ENCODE results near the gene VPS37B.

The VPS37B gene

GRCh38 chr12:122886851-122887818 is 8.8 kb downstream of the VPS37B start:
- H3K27ac ChIP-seq (replicated peaks), result peak overlapping the region; percentile 72; the same call in 1 of the 2 replicates
- TF ChIP-seq CTCF (IDR thresholded peaks at IDR 0.05; ENCODE audit: insufficient read depth, low read length), result no peak
- no peak for TF ChIP-seq POLR2AphosphoS5 (IDR thresholded peaks at IDR 0.05; ENCODE audit: low read depth)
- TF ChIP-seq, protein P1, sequence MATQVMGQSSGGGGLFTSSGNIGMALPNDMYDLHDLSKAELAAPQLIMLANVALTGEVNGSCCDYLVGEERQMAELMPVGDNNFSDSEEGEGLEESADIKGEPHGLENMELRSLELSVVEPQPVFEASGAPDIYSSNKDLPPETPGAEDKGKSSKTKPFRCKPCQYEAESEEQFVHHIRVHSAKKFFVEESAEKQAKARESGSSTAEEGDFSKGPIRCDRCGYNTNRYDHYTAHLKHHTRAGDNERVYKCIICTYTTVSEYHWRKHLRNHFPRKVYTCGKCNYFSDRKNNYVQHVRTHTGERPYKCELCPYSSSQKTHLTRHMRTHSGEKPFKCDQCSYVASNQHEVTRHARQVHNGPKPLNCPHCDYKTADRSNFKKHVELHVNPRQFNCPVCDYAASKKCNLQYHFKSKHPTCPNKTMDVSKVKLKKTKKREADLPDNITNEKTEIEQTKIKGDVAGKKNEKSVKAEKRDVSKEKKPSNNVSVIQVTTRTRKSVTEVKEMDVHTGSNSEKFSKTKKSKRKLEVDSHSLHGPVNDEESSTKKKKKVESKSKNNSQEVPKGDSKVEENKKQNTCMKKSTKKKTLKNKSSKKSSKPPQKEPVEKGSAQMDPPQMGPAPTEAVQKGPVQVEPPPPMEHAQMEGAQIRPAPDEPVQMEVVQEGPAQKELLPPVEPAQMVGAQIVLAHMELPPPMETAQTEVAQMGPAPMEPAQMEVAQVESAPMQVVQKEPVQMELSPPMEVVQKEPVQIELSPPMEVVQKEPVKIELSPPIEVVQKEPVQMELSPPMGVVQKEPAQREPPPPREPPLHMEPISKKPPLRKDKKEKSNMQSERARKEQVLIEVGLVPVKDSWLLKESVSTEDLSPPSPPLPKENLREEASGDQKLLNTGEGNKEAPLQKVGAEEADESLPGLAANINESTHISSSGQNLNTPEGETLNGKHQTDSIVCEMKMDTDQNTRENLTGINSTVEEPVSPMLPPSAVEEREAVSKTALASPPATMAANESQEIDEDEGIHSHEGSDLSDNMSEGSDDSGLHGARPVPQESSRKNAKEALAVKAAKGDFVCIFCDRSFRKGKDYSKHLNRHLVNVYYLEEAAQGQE (IDR thresholded peaks at IDR 0.05; ENCODE audit: insufficient replicate concordance, low read depth), result no peak
- no peak for TF ChIP-seq GABPA (IDR thresholded peaks at IDR 0.05; ENCODE audit: low read depth)
- TF ChIP-seq SPI1 (IDR thresholded peaks at IDR 0.05; ENCODE audit: borderline replicate concordance, low read depth), result no peak
- no peaks in the 10 kb centered on the region for H3K27me3 ChIP-seq (ENCODE audit: insufficient read depth, poor library complexity, severe bottlenecking)
- H3K4me3 ChIP-seq (replicated peaks; ENCODE audit: insufficient read depth, low read length), result no peak overlapping the region
- peak in 1 of 2 experiments; percentile 52 for DNase-seq (ENCODE audit: low read depth in 1 of 2, low spot score in 1 of 2)

GRCh38 chr12:122886161-122886560 is 9.8 kb downstream of the VPS37B start:
- no peak overlapping the region for H3K4me3 ChIP-seq (replicated peaks; ENCODE audit: insufficient read depth, low read length)
- DNase-seq (ENCODE audit: low read depth in 1 of 2, low spot score in 1 of 2), result no peak
- TF ChIP-seq CTCF (IDR thresholded peaks at IDR 0.05; ENCODE audit: insufficient read depth, low read length), result no peak
- TF ChIP-seq SPI1 (IDR thresholded peaks at IDR 0.05; ENCODE audit: borderline replicate concordance, low read depth), result no peak
- TF ChIP-seq, protein P1 (IDR thresholded peaks at IDR 0.05; ENCODE audit: insufficient replicate concordance, low read depth), result no peak
- TF ChIP-seq POLR2AphosphoS5 (IDR thresholded peaks at IDR 0.05; ENCODE audit: low read depth), result no peak
- no peak for TF ChIP-seq GABPA (IDR thresholded peaks at IDR 0.05; ENCODE audit: low read depth)
- H3K27ac ChIP-seq (replicated peaks), result no peak overlapping the region
- no peaks in the 10 kb centered on the region for H3K27me3 ChIP-seq (ENCODE audit: insufficient read depth, poor library complexity, severe bottlenecking)

GRCh38 chr12:122884860-122885259 is 11.1 kb downstream of the VPS37B start:
- no peak for DNase-seq (ENCODE audit: low read depth in 1 of 2, low spot score in 1 of 2)
- Histone ChIP-seq H3K4me3 (replicated peaks; ENCODE audit: insufficient read depth, low read length) (no peak overlapping the region), H3K27ac (replicated peaks) (no peak overlapping the region), H3K27me3 (ENCODE audit: insufficient read depth, poor library complexity, severe bottlenecking) (no peaks in the 10 kb centered on the region)
- TF ChIP-seq, protein P1 (IDR thresholded peaks at IDR 0.05; ENCODE audit: insufficient replicate concordance, low read depth), result no peak
- TF ChIP-seq POLR2AphosphoS5 (IDR thresholded peaks at IDR 0.05; ENCODE audit: low read depth) (no peak), SPI1 (IDR thresholded peaks at IDR 0.05; ENCODE audit: borderline replicate concordance, low read depth) (no peak), CTCF (IDR thresholded peaks at IDR 0.05; ENCODE audit: insufficient read depth, low read length) (no peak), GABPA (IDR thresholded peaks at IDR 0.05; ENCODE audit: low read depth) (no peak)
